C1 segment of cervical spinal cord (tissue), 14 donors: ENCODE results near the gene STXBP6.
"Not testable (repeated sequence)": the region's sequence is repeated elsewhere in the genome, so short reads cannot be mapped to it uniquely, and the experiment has no call there.

ENCODE experiments used
- DNase-seq, 14 donors: peaks; one replicate each; lab custom pipeline; 2025; lab: John Stamatoyannopoulos, UW

Gene STXBP6

DNA sequence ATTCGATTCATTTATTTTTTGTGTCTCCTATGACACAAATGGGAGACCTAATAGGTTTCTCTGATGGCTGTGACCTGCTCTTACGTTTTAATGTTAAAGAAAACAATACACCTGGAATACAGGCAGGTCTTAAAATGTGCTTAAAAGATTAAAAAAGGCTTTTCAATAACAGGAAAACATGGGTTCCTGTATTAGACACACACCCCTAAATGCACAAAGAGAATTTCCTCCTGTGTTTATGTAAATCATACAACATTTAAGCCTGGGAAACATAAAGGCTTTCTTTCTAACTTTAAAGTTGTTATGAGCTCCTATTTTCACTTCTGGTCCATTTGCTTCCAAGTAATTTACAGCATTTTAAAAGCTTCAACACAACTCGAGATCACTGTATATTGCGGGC lies 191.3 kb downstream of the STXBP6 start:
- DNase-seq: no peak

DNA sequence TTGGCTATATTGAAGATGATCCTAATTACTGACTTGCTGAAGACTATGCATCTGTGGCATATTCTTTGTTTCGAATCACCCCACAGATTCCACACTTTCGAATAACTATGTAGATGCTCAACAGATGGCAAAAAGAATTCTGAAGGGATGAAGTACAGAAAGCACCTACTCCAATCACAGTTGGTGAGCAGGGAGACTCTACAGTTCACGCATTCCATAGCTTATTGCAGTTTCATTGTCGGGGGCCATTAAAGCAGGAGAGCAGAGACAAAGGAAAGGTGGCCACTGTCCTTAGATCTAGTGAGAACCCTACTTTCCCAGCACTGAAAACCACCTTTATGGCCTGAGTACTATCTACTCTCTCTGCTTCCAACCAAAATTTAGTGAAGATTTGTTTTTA lies 191.9 kb downstream of the STXBP6 start:
- no peak for DNase-seq

- DNase-seq: no peak
Measured at GRCh38 chr14:24857277-24857676, 192.7 kb downstream of the STXBP6 start.

- no peak for DNase-seq
Measured at GRCh38 chr14:24853446-24853845, 196.5 kb downstream of the STXBP6 start.

DNA sequence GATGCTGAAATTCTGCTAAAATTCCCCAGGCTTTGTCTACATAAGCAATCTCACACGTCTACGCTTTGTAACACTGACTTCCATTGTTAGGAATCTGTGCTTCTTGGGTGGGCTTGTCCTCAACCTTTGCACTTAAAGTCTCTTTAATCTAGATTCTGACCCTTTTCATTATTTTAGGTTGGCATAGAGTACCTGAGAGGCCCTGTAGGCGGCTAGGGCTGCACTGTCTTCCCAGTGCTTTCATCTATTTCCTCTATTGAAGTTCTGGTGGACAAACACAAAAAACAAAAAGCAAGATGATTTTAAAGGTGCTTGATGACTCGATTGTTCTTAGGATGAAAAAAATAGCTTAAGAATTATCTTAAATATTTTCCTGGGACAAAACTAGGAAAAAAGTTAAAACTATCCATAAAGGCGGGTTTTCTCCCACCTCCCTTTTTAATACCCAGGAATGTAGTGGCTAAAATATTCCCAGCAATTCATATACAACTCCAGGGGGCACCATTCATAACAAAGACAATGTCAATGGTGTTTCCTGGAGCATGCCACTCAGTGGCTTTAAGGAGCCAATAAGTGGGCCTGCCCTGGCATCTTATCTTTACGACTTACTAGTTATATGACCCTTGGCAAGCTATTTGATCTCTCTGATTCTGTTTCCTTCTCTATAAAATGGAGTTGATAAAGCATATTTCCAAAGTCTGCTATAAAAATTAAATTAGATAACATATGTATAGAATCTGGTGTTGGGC lies 197.5 kb downstream of the STXBP6 start:
- no peak for DNase-seq

- no peak for DNase-seq
Measured at GRCh38 chr14:24851837-24852236, 198.1 kb downstream of the STXBP6 start.

DNA sequence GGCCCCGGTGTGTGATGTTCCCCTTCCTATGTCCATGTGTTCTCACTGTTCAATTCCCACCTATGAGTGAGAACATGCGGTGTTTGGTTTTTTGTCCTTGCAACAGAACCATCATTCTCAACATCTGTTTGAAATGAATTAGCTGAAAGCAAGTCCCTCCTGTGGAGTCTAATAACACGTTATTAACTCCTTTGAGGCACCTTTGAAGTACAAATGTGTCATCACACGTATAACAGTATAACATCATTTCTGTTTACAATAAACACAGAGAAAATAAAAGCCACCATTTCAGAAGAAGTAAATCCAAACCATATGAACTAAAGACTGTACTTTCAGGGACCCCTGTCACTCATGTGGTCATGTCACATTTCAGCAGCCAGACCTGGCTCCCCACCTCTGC lies 198.5 kb downstream of the STXBP6 start:
- DNase-seq: no peak

DNA sequence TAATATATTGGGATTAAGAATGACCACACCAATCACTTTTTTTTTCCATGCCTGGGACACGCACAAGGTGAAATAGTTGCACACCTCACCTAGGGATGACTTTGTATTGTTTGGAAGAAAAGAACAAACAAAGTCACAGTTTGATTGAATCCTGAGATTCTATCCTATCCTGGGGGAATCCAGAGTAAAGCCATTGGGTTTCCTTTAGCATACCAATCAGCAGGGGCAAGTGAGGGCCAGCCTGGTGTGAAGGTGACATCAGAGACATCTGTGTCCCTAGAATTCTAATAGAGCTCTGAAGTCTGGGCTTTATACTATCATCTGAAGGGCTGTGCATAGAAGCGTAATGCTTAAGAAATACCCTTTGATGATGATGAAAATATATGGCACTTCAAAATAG lies 199.9 kb downstream of the STXBP6 start:
- DNase-seq: no peak

DNA sequence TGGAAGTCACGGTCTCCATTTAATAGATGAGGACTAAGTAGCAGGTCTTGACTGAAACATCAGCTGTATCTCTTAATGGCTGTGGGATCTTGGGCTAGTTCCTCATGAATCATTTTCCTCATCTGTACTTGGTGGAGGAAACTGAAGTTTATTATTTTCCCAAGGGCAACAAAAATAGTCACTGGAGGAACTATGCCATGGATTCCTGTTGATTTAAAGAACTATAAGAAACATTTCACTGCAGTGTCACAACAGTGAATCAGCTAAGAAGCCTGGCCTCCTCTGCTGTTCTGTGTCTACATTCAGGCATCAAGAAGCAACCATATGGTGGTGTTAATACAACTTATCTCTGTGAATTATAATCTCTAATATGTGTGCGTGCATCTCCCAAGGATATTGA lies 200.5 kb downstream of the STXBP6 start:
- DNase-seq: no peak

DNA sequence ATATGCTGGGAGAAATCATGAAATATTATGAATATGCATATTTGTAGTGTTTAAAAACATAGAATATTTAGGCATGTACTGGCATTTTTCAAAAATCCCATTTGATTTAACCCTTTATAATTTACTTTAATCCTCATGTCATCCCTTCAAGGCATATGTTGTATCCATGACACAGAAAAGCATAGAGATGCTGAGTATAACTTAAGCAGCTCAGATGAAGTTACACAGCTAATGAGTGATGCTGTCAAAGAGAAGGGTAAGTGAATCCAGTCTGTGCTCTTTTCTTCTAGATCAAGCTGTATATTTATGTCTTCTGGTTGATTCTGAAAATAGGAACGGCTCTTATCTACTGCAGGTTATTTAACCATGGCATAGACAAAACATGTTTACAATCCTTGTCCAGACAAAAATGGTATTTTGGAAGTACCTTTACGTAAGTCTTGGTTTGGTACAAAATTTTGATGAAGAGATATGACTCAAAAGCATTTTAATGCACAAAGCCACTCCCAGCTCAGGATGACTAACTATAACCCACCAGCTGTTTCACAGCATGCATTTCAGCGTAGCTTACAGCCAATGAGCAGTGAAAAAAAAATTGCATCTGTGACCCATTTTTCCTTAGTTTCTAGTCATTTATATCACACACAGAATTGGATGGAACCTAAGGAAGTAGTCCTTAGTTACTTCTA lies 201.7 kb downstream of the STXBP6 start:
- DNase-seq: no peak

DNA sequence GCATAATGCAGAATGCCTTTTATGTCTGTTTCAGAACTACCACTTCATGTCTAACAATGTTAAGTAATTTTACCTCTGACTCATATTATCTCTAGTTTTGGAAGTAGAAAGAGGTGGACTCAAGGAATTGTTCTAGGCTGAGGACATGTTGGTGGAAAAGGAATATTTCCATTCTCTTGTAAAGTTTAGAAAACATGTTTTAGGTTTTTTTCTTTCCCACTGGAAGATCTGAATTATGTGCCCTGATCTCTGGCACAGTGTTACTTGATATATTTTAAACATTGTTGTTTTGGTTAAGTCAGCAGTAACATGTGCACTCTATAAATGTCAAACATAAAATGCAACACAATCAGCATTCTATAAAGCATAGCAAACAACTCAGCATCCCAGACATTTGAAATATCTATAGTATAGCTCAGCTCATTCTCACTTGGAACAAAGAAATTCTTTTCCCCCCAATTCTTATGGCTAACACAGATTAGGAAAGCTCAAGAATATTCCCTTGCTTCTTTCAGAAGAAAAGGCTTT lies 202.3 kb downstream of the STXBP6 start:
- DNase-seq: no peak

DNA sequence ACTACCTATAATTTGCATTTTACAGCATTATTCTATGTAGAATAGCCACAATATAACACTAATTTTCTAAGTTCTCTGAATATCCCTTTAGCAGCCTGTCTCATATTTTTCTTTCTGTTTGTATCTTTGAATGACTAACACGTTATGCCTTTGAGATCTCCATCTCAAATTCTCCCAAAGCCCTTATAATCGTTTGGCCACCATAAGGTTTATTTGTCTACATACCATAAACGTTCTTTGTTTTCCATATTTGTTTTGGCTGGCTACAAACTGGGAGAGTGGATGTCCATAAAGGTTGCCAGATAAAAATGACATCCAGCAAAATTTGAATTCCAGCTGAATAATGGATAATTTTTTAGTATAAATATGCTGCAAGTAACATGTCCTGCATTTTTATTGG lies 203.7 kb downstream of the STXBP6 start:
- no peak for DNase-seq

DNA sequence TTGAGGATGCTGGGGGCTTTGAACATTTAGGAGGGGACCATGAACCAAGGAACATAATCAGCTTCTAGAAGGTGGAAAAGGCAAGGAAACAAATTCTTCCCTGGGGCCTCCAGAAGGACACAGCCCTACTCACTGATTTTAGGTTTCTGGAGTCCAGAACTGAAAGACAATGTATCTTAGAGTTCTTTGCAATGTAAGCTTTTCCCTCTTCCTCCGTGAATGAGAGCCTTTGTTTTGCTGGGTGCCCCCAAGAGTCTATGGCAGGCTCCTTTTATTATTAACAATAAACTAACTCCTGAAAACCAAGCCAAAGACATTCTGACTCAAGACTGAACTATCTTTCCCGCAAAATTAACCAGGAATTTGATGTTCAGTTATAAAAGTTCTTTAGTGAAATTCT lies 204.1 kb downstream of the STXBP6 start:
- DNase-seq: no peak

DNA sequence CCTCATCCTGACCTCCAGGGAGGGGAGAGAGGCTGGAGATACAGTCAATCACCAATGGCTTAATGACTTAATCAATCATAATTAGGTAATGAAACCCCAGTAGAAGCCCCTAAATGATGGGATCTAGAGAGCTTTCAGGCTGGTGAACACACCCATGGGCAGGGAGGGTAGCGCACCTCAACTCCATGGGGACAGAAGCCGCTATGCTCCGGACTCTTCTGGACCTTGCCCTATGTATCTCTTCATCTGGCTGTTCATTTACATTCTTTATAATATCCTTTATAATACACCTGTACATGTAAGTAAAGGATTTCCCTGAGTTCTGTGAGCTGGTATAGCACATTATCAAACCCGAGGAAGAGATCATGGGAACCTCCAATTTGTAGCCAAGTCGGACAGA lies 205.9 kb downstream of the STXBP6 start:
- DNase-seq: no peak

DNA sequence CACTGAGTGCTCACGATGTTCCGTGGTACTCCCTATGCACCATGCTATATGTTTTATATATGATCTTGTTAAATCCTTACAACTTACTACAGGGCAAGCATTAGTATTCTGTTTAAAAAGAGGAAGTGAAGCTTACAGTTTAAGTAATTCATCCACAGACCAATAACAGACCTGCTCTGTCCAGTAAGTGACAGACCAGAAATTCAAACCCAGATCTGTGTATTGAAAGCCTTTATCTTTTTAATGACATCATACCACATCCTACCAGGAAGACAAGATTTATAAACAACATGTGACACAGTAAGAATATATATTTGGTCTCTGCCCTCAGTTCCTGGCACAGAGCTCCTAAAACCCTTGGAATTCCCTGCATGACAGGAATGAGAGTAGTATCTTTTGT lies 206.5 kb downstream of the STXBP6 start:
- no peak for DNase-seq

DNA sequence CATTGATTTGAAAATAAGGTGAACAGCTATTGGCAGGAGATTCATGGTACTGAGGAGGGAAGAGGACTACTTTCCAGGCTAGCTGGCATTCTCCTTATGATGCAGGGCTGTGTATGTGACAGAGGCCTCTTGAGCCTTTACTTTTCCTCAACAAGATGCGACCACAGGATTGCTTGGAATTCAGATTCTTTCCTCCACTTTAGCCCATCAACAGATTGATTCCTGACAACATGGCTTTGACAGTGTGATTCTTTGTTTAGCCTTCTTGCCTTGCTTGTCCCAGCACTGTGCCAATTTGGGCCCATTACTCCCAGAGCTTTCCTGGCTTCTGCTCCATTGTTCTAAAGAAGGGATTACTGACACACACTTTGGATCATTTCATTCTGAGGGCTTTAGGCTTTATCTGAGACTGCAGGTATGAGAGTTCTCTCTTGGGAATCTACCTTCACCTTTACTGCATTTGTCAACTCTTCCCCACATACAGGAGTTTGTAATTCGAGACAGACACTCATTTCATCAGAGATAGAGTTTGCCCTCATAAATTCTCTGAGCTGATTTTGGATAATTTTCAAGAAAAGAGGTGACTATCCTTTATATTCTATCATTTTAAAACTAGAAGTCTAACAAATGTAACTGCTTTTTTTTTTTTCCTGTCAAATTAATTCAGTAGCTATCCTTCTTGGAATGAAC lies 209.6 kb downstream of the STXBP6 start:
- no peak for DNase-seq

GRCh38 chr14:24839617-24840203 lies 210.2 kb downstream of the STXBP6 start:
- no peak for DNase-seq

DNA sequence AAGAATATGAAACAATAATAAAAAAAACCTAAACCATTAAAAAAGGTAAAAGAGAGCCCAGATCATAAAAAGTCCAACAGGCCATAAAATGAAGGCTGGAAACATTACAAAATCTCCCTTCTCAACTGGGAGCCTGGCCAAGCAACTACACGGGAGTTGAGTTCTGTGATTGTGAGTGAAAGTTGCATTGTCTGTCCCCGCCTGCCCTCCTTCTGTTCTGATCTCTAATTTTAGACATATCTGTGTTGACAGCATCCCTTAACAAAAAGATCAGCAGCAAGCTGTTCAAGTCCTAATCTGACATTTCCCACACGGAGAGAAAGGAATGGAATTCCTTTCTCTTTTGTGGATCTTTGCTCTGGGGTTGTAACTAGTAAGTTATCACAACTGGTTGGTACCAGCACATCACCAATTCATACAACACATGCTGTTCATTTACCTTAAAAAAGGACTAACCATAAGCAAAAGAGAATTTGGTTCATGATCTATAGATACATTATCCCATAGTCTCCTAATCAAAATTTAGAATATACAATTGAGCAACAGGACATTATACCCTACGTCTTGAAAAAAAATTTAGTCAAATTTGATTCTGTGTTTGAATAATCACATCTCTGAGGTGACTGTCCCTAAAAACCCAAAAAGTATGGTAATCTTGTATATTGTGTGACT lies 210.9 kb downstream of the STXBP6 start:
- DNase-seq: no peak

DNA sequence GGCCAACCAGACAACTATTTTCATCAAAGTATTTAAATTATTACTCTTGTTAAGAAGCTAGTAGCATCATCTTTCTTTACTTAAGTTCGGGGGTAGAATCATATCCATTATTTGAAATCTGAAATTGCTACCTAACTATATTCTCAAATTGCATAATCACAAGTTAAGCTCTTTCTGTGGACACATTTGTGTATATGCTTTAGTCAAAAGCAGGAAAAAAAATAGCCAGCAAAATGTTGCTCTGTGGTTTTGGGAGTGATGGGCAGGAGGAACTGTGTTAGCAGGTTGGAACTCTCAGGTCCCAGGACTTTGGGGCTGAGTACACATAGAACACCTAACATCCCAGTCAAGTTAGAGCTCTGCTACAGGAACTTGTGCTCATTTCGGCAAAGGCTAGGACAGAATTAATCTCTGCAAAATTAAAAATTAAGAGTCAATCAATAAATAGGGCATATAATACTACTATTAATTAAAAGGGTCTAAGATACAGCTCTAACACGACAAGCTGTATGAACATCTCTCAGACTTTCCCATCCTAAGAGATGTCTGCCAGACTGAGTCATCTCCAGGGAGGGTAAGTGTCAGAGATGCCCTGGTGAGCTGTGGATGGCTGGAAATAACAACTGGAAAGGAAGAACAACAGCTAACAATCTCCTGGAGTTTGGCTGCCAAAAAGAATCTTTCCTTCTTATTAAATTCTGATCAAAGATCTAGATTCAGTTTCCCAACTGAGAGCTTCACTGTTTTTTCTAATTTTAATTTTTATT lies 212.5 kb downstream of the STXBP6 start:
- no peak for DNase-seq

DNA sequence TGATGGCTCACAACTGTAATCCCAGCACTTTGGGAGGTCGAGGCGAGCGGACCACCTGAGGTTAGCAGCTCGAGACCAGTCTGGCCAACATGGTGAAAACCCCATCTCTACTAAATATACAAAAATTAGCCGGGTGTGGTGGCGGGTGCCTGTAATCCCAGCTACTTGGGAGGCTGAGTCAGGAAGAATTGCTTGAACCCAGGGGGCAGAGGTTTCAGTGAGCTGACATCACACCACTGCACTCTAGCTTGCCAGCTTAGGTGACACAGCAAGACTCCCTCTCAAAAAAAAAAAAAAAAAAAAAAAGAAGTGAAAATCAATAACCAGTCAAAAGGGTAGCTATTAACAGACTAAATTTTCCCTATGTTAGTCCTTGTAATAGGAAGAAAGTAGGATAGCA lies 213.6 kb downstream of the STXBP6 start:
- DNase-seq: not testable (repeated sequence)

- DNase-seq: no peak
Measured at GRCh38 chr14:24834956-24835355, 215.0 kb downstream of the STXBP6 start.
